Peyer's patch (tissue), 4 donors: ENCODE data around the gene FANCM.

ENCODE experiments used
- POLR2A ChIP-seq, 2 donors: fragments of 450-650 bp; IDR thresholded peaks; one replicate each; pipeline ENCODE4 v1.5.1; 2017; ENCODE audit warnings: antibody characterized with exemption in 2 of 2, mild to moderate bottlenecking in 2 of 2, moderate library complexity in 2 of 2
- TF ChIP-seq, protein P1 (sequence below), 6 experiments: fragments of 450-650 bp in 4 of 6; fragments of 200-600 bp in 2 of 6; sonication (generic) in 1 of 6; IDR thresholded peaks; one replicate each; pipeline ENCODE4 v1.5.1; 2017 to 2019; ENCODE audit warnings: antibody characterized with exemption in 6 of 6, mild to moderate bottlenecking in 3 of 6, moderate library complexity in 1 of 6

DNA sequence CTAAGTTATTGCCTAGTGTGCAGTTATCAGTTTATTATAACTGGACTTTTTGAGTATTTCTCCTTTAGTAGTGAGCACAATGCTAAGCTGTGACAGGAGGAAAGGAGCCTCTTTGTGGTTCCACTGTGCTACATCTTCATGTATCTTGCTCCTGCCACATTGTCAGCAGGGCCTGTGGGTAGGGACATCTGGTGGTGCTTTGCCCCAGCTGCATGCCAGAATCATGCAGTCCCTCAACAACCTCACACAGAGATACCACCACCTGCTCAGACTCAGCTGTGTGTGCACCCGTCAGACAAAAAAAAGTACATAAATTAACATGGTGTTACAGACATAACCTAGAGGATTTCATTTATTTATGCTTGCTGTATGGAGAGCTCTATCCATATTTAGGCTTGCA is 66.2 kb downstream of the FANCM start:
- TF ChIP-seq, protein P1, sequence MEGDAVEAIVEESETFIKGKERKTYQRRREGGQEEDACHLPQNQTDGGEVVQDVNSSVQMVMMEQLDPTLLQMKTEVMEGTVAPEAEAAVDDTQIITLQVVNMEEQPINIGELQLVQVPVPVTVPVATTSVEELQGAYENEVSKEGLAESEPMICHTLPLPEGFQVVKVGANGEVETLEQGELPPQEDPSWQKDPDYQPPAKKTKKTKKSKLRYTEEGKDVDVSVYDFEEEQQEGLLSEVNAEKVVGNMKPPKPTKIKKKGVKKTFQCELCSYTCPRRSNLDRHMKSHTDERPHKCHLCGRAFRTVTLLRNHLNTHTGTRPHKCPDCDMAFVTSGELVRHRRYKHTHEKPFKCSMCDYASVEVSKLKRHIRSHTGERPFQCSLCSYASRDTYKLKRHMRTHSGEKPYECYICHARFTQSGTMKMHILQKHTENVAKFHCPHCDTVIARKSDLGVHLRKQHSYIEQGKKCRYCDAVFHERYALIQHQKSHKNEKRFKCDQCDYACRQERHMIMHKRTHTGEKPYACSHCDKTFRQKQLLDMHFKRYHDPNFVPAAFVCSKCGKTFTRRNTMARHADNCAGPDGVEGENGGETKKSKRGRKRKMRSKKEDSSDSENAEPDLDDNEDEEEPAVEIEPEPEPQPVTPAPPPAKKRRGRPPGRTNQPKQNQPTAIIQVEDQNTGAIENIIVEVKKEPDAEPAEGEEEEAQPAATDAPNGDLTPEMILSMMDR (IDR thresholded peaks at IDR 0.05) = no peak
- no peak for TF ChIP-seq POLR2A (IDR thresholded peaks at IDR 0.05)
